Stimulated activated CD8-positive, alpha-beta memory T cell treated with anti-CD3 and anti-CD28 coated beads, Interleukin-7, amount 100 ng/mL, for 1 hour (primary cell): ENCODE data around the gene KANSL1.
"Not testable (repeated sequence)": the region's sequence is repeated elsewhere in the genome, so short reads cannot be mapped to it uniquely, and the experiment has no call there.

Experiments used
- DNase-seq, 2 donors: peaks; one replicate each; pipeline ENCODE4 v3.0.0-alpha.2; 2020; ENCODE audit warnings: low read depth in 2 of 2

KANSL1 gene

GRCh38 chr17:46192189-46192438 is 1.1 kb downstream of the KANSL1 start:
- no peak for DNase-seq

- no peak for DNase-seq
Observed at GRCh38 chr17:46191322-46192188, 1.7 kb downstream of the KANSL1 start.

- no peak for DNase-seq
Observed at GRCh38 chr17:46190763-46191162, 2.5 kb downstream of the KANSL1 start.

- DNase-seq, result not testable (repeated sequence)
Observed at GRCh38 chr17:46186827-46187235, 6.4 kb downstream of the KANSL1 start.

- no peak for DNase-seq
Observed at GRCh38 chr17:46184696-46185095, 8.5 kb downstream of the KANSL1 start.

- not testable (repeated sequence) for DNase-seq
Observed at GRCh38 chr17:46183383-46183782, 9.8 kb downstream of the KANSL1 start.

GRCh38 chr17:46182961-46183360 is 10.3 kb downstream of the KANSL1 start:
- DNase-seq, result no peak

- no peak for DNase-seq
Observed at GRCh38 chr17:46181940-46182339, 11.3 kb downstream of the KANSL1 start.

- DNase-seq, result not testable (repeated sequence)
Observed at GRCh38 chr17:46181316-46181715, 11.9 kb downstream of the KANSL1 start.

- DNase-seq, result no peak
Observed at GRCh38 chr17:46180892-46181274, 12.3 kb downstream of the KANSL1 start.

- not testable (repeated sequence) for DNase-seq
Observed at GRCh38 chr17:46180185-46180891, 12.9 kb downstream of the KANSL1 start.

GRCh38 chr17:46179375-46179999 is 13.7 kb downstream of the KANSL1 start:
- no peak for DNase-seq

GRCh38 chr17:46178550-46179214 is 14.5 kb downstream of the KANSL1 start:
- no peak for DNase-seq

GRCh38 chr17:46176975-46177374 is 16.3 kb downstream of the KANSL1 start:
- DNase-seq, result no peak

- DNase-seq, result no peak
Observed at GRCh38 chr17:46175891-46176290, 17.3 kb downstream of the KANSL1 start.

GRCh38 chr17:46173153-46173552 is 20.1 kb downstream of the KANSL1 start:
- no peak for DNase-seq

GRCh38 chr17:46171939-46172338 is 21.3 kb downstream of the KANSL1 start:
- DNase-seq, result no peak

- DNase-seq, result no peak
Observed at GRCh38 chr17:46170639-46171429, 22.4 kb downstream of the KANSL1 start.

- no peak for DNase-seq
Observed at GRCh38 chr17:46169913-46170638, 23.2 kb downstream of the KANSL1 start.

GRCh38 chr17:46167826-46168569 is 25.2 kb downstream of the KANSL1 start:
- DNase-seq, result no peak
